Psoas muscle (tissue), 8 donors: ENCODE results near the gene ADGRG1. TPM values are rescaled to one million over a fixed set of nuclear protein-coding genes. Genes with fewer than 3 reads are reported as not detected.

Experiments
- ATAC-seq, 4 donors: fragments of 200-7000 bp; cut with Tn5 transposase; one replicate each; pipeline ENCODE4 v1.9.1; 2020; ENCODE audit warnings: moderate library complexity in 3 of 4, mild to moderate bottlenecking in 2 of 4
- DNase-seq, 2 donors: peaks; one replicate each; pipeline ENCODE4 v3.0.0-alpha.2; 2020
- H3K27ac ChIP-seq: fragments of 200-600 bp; one replicate; pipeline ENCODE4 v1.8.0; 2022
- H3K27me3 ChIP-seq, 3 donors: fragments of 200-600 bp in 1 of 3; one replicate each; pipeline versions ENCODE4 v1.6.1 to v1.8.0; 2013 to 2022; ENCODE audit warnings: low read length in 2 of 3, mild to moderate bottlenecking in 2 of 3, moderate library complexity in 1 of 3; ENCODE audit not compliant: insufficient read depth in 3 of 3
- H3K36me3 ChIP-seq, 2 donors: fragments of 200-600 bp in 1 of 2; one replicate each; pipeline versions ENCODE4 v1.6.1 to v1.8.0; 2013 to 2022; ENCODE audit warnings: low read depth in 1 of 2, mild to moderate bottlenecking in 1 of 2, moderate library complexity in 1 of 2; ENCODE audit not compliant: insufficient read depth in 1 of 2
- H3K4me1 ChIP-seq: fragments of 200-600 bp; one replicate; pipeline ENCODE4 v1.8.0; 2022
- H3K4me3 ChIP-seq: fragments of 200-600 bp; one replicate; pipeline ENCODE4 v1.8.0; 2022; ENCODE audit warnings: mild to moderate bottlenecking
- H3K9me3 ChIP-seq: fragments of 200-600 bp; one replicate; pipeline ENCODE4 v1.8.0; 2022
- WGBS, 3 donors: extraction: QIAGEN DNeasy Blood & Tissue Kit; methylation state at CpG; one replicate each; pipeline versions ENCODE4 v1.1.6 to v1.1.7; 2013; 5-methylcytosine and 5-hydroxymethylcytosine counted together
- intact Hi-C, 2 donors: fragments of 100-400 bp; cut with DNase I; formaldehyde crosslinking; loops; one replicate each; pipeline versions ENCODE4 v1.11.0 to v1.14.2; 2022
- polyA plus RNA-seq, 3 donors: library from polyadenylated mRNA; stranded (reverse); fragments of 200-250 nt; gene quantifications; one replicate each; pipeline ENCODE4 v1.2.3, GENCODE V29; 2013
- total RNA-seq, 4 donors: library from RNA; stranded (reverse); fragmentation: NEBNext Ultra II Directional in 2 of 4; extraction: Animal tissue kit (Norgen Biotek cat#: 25700) in 2 of 4; gene quantifications; one replicate each; pipeline versions ENCODE4 v1.2.1 to v1.2.4, GENCODE V29; 2021 to 2023
- TF ChIP-seq, protein P1 (sequence below): fragments of 200-600 bp; IDR thresholded peaks from one replicate; pipeline ENCODE4 v1.8.0; 2022; ENCODE audit warnings: antibody characterized with exemption
- donor health status: healthy with polysubstance abuse.
- donor health status: DM: no; HTN: no; CAD: no; lungs with moderate emphysema.
- donor health status: Bipolar disorder and iron deficiency.
- donor health status: healthy.
- donor health status: DM: yes; HTN: yes; CAD: no.
- donor health status: DM: no; HTN: no; CAD: no.
- donor health status: DM: no; HTN: no; CAD: no.
- donor health status: DM: yes; HTN: yes; CAD: no.

ADGRG1 gene
- total and polyA plus RNA-seq, 7 donors: 5.3 to 19.4 (median 14.2) TPM

DNA sequence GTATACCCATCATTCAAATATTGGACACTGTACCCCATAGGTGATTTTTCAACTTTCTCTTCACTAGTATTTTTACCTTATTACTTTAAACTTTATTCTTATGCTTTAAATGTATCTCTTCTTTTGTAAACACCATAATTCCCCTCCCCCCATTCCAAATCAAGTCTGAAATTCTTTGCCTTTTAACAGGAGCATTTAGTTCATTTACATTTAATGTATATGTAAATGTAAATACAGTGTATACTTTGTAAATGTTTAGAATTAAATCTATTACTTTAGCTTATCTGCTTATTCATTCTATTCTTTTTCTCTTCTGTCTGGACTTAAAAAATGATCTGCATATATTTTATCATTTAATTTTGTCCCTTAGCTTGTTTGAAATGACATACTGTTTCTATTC lies 30.0 kb upstream of the ADGRG1 start:
- TF ChIP-seq, protein P1, sequence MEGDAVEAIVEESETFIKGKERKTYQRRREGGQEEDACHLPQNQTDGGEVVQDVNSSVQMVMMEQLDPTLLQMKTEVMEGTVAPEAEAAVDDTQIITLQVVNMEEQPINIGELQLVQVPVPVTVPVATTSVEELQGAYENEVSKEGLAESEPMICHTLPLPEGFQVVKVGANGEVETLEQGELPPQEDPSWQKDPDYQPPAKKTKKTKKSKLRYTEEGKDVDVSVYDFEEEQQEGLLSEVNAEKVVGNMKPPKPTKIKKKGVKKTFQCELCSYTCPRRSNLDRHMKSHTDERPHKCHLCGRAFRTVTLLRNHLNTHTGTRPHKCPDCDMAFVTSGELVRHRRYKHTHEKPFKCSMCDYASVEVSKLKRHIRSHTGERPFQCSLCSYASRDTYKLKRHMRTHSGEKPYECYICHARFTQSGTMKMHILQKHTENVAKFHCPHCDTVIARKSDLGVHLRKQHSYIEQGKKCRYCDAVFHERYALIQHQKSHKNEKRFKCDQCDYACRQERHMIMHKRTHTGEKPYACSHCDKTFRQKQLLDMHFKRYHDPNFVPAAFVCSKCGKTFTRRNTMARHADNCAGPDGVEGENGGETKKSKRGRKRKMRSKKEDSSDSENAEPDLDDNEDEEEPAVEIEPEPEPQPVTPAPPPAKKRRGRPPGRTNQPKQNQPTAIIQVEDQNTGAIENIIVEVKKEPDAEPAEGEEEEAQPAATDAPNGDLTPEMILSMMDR: no peak
- Histone ChIP-seq H3K4me3 (no peak overlapping the region), H3K9me3 (peaks cover 4% of the 10 kb centered on the region), H3K27me3 (peaks cover 0 to 11% (median 0%) of the 10 kb centered on the region in 3 donors), H3K36me3 (no peaks in the 10 kb centered on the region), H3K27ac (no peak overlapping the region), H3K4me1 (peaks cover 4% of the 10 kb centered on the region)
- DNase-seq (no peak), ATAC-seq (no peak)
- intact Hi-C loops: no loop called here

DNA sequence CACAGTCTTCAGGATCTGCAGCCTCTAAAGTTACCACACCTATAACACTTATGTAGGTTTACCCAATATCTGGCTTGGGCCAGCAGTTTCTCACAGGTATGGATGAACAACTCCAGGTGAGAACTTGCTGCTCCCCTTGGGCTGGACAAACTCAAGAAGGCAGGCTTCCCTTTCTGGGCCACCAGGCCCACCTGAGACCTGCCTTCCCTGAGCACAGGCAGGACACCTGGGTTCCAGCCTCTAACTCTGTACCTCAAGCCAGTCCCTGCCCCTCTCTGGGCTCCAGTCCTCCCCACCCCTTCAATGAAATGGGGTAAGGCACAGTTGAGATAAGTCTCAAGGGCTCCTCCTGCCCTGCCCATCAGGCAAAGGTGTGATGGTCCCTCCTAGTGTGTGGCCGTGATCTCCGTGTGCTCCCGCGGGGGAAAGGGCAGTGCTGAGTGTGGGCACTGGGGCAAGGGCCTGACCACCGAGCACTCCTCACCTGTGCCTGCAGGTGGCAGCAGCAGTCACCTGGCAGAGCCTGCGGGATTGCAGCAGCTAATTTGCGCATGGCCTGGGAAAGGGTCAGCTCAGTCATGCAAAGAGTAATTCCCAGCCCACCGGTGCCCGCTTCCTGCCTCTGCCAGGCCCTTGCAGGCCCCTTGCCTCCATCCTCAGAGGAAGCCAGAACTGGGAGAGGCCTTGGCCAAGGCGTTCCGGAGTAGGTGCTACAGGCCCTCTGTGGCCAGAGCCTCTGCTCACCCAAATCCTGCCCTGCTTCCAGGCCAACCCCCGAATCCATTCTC lies 28.2 kb upstream of the ADGRG1 start:
- no peak overlapping the region for H3K27ac ChIP-seq
- WGBS, 3 donors: 18 to 23% (median 21%) methylated on average over 12 of the region's 12 CpGs
- H3K27me3 ChIP-seq: peaks cover 0 to 14% (median 0%) of the 10 kb centered on the region in 3 donors
- peaks cover 4% of the 10 kb centered on the region for H3K9me3 ChIP-seq
- no peaks in the 10 kb centered on the region for H3K36me3 ChIP-seq
- H3K4me1 ChIP-seq: peaks cover 4% of the 10 kb centered on the region
- TF ChIP-seq, protein P1: peak; percentile 52
- no peak overlapping the region for H3K4me3 ChIP-seq
- intact Hi-C loops: loop anchor here in 1 of 2 donors (2.0 kb wide), 1 partner anchor 49 kb away; no protein-coding TSS in a partner anchor
- peak; percentile 57 to 69 (median 66) for ATAC-seq
- DNase-seq: peak in 1 of 2 donors; percentile 72

DNA sequence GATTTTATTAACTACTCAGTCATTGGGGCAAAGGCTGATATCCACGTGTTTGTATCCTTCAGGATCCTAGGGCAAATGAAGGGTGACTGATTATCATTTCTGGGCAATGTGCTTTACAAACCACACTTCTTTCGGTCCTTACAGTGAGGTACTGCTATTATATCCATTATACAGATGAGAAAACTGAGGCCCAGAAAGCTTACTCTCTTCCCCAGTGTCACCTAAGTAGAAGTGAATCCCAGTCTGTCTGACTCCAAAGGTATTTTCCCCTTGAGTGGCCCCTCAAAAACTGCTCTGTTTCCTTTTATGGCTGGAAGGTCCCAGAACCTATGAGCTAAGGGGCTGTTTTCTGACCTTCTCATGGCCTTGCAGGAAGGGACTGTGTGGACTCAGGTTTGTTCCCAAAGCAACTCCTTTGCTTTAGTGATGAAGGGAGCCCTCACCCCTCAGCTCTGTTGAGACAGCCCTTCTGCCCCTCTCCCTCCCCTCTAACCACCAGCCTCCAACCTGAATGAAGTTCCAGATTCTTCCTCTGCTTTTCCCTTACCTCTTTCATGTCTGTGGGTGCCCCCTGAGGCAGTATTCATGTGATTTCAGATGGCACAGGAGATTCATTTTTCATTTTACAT lies 27.4 kb upstream of the ADGRG1 start:
- TF ChIP-seq, protein P1: no peak
- ATAC-seq (no peak), DNase-seq (no peak)
- no peak overlapping the region for H3K27ac ChIP-seq
- 77 to 86% (median 81%) methylated on average over 2 of the region's 2 CpGs for WGBS, 3 donors
- no peak overlapping the region for H3K4me3 ChIP-seq
- H3K4me1 ChIP-seq: peaks cover 4% of the 10 kb centered on the region
- peaks cover 4% of the 10 kb centered on the region for H3K9me3 ChIP-seq
- peaks cover 0 to 14% (median 0%) of the 10 kb centered on the region in 3 donors for H3K27me3 ChIP-seq
- intact Hi-C loops: loop anchor here in 1 of 2 donors (2.0 kb wide), 1 partner anchor 48 kb away; no protein-coding TSS in a partner anchor
- H3K36me3 ChIP-seq: no peaks in the 10 kb centered on the region

DNA sequence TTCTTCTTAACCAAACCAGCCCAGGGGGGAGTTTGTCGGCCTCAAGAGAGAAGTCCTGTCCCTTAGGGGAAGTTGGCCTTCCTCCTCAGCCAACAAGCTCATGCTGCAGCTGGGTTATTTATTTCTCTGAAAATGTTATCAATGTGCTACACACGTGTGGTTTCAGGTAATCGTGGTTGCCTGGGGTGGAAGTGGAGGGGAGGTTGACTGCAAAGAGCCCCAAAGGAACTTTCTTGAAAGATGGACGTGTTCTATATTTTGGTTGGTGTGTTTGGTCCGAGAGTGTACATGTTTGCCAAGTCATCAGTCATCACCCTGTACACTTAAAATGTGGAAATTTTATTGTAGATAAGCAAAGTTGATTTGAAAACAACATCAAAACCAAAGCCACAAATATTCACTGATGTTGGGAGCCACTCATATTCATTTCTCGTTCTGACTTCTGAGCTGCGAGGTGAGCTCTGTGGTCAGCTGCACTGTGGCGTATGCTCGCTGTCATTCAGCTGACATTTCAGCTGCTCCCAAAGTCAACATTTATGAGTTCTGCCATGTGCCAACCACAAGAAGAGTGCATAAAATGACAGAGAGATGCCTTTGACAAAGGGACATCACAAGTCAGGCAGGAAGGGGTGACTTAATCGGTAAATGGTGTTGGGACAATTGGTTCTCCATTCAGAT lies 26.5 kb upstream of the ADGRG1 start:
- Histone ChIP-seq H3K4me1 (peaks cover 4% of the 10 kb centered on the region), H3K9me3 (no peaks in the 10 kb centered on the region), H3K4me3 (no peak overlapping the region), H3K27ac (no peak overlapping the region), H3K27me3 (peaks cover 0 to 14% (median 0%) of the 10 kb centered on the region in 3 donors), H3K36me3 (no peaks in the 10 kb centered on the region)
- WGBS, 3 donors: 63 to 74% (median 68%) methylated on average over 10 of the region's 10 CpGs
- intact Hi-C loops: loop anchor here in 1 of 2 donors (2.0 kb wide), 1 partner anchor 47 kb away; no protein-coding TSS in a partner anchor
- TF ChIP-seq, protein P1: no peak
- DNase-seq (no peak), ATAC-seq (no peak)
